Stimulated activated naive B cell treated with anti-CD40 and anti-IgM and Interleukin-4, amounts not matched to agents 10 μg/mL and 1 μg/mL and 100 μg/mL, for 72 hours (primary cell): ENCODE results near the gene ADK.
A peak's percentile ranks its signal among the peaks of the same experiment; 100 is the strongest.
"Not testable (repeated sequence)": the region's sequence is repeated elsewhere in the genome, so short reads cannot be mapped to it uniquely, and the experiment has no call there.

Experiments
- ATAC-seq, 2 donors: fragments of 150-1000 bp; cut with Tn5 transposase; replicated peaks; 2 replicates each; pipeline ENCODE4 v1.10.0; 2021; ENCODE audit warnings: moderate library complexity in 1 of 2
- DNase-seq: peaks from one replicate; pipeline ENCODE4 v3.0.0; 2021
- H3K27ac Mint-ChIP-seq: one replicate; pipeline ENCODE4 v1.8.0; 2022; ENCODE audit warnings: mild to moderate bottlenecking, mixed read lengths
- H3K27me3 Mint-ChIP-seq, 2 donors: one replicate each; pipeline ENCODE4 v1.8.0; 2022; ENCODE audit warnings: mixed read lengths in 2 of 2
- H3K36me3 Mint-ChIP-seq, 2 donors: one replicate each; pipeline ENCODE4 v1.8.0; 2022; ENCODE audit warnings: mixed read lengths in 2 of 2, mild to moderate bottlenecking in 1 of 2
- H3K4me1 Mint-ChIP-seq, 2 donors: one replicate each; pipeline ENCODE4 v1.8.0; 2022; ENCODE audit warnings: mixed read lengths in 2 of 2, mild to moderate bottlenecking in 1 of 2
- H3K4me3 Mint-ChIP-seq, 2 donors: one replicate each; pipeline ENCODE4 v1.8.0; 2022; ENCODE audit warnings: mild to moderate bottlenecking in 2 of 2, mixed read lengths in 2 of 2, moderate library complexity in 1 of 2
- H3K9me3 Mint-ChIP-seq, 2 donors: one replicate each; pipeline ENCODE4 v1.8.0; 2022; ENCODE audit warnings: mixed read lengths in 2 of 2, mild to moderate bottlenecking in 1 of 2

The ADK gene

GRCh38 chr10:74490551-74490950 lies 339.5 kb downstream of the ADK start:
- DNase-seq (no peak), ATAC-seq (no peak)
- no peaks in the 10 kb centered on the region for H3K27me3 Mint-ChIP-seq
- no peak overlapping the region for H3K4me3 Mint-ChIP-seq
- no peak overlapping the region for H3K27ac Mint-ChIP-seq
- peaks cover 0 to 4% of the 10 kb centered on the region in 2 donors for H3K9me3 Mint-ChIP-seq
- peaks cover 12 to 24% of the 10 kb centered on the region in 2 donors for H3K36me3 Mint-ChIP-seq
- H3K4me1 Mint-ChIP-seq, result peaks cover 0 to 2% of the 10 kb centered on the region in 2 donors

GRCh38 chr10:74491014-74491413 lies 340.0 kb downstream of the ADK start:
- H3K9me3 Mint-ChIP-seq, result peaks cover 0 to 7% of the 10 kb centered on the region in 2 donors
- H3K36me3 Mint-ChIP-seq, result peaks cover 16 to 24% of the 10 kb centered on the region in 2 donors
- H3K4me1 Mint-ChIP-seq, result peaks cover 0 to 2% of the 10 kb centered on the region in 2 donors
- no peaks in the 10 kb centered on the region for H3K27me3 Mint-ChIP-seq
- DNase-seq (no peak), ATAC-seq (no peak)
- H3K27ac Mint-ChIP-seq, result no peak overlapping the region
- H3K4me3 Mint-ChIP-seq, result no peak overlapping the region

- H3K9me3 Mint-ChIP-seq, result peaks cover 9 to 11% of the 10 kb centered on the region in 2 donors
Observed at GRCh38 chr10:74496276-74496675, 345.3 kb downstream of the ADK start.

GRCh38 chr10:74498664-74499063 lies 347.6 kb downstream of the ADK start:
- ATAC-seq, H3K27me3 Mint-ChIP-seq, H3K4me3 Mint-ChIP-seq, H3K27ac Mint-ChIP-seq, DNase-seq: not testable (repeated sequence)
- H3K4me1 Mint-ChIP-seq, result peaks cover 15 to 26% of the 10 kb centered on the region in 2 donors
- H3K36me3 Mint-ChIP-seq, result peaks cover 50 to 65% of the 10 kb centered on the region in 2 donors
- peaks cover 14 to 18% of the 10 kb centered on the region in 2 donors for H3K9me3 Mint-ChIP-seq

More at GRCh38 chr10:74496276-74496675, 345.3 kb downstream of the ADK start:
- DNase-seq, ATAC-seq, H3K27me3 Mint-ChIP-seq, H3K27ac Mint-ChIP-seq, H3K4me3 Mint-ChIP-seq: not testable (repeated sequence)
- Mint-ChIP-seq H3K4me1 (peaks cover 8 to 11% of the 10 kb centered on the region in 2 donors), H3K36me3 (peaks cover 43 to 56% of the 10 kb centered on the region in 2 donors)

- peak overlapping the region; percentile 77 for H3K27ac Mint-ChIP-seq
- no peaks in the 10 kb centered on the region for H3K27me3 Mint-ChIP-seq
- DNase-seq, result no peak
- peak in 1 of 2 donors; percentile 73 for ATAC-seq
- peaks cover 21 to 24% of the 10 kb centered on the region in 2 donors for H3K9me3 Mint-ChIP-seq
- peaks cover 56 to 72% of the 10 kb centered on the region in 2 donors for H3K36me3 Mint-ChIP-seq
- peaks cover 19 to 30% of the 10 kb centered on the region in 2 donors for H3K4me1 Mint-ChIP-seq
- no peak overlapping the region for H3K4me3 Mint-ChIP-seq
Observed at GRCh38 chr10:74500026-74500704, 349.1 kb downstream of the ADK start.

GRCh38 chr10:74500816-74501215 lies 349.8 kb downstream of the ADK start:
- ATAC-seq (no peak), DNase-seq (no peak)
- H3K9me3 Mint-ChIP-seq, result peaks cover 19 to 28% of the 10 kb centered on the region in 2 donors
- H3K4me3 Mint-ChIP-seq, result no peak overlapping the region
- no peak overlapping the region for H3K27ac Mint-ChIP-seq
- H3K4me1 Mint-ChIP-seq, result peaks cover 19 to 30% of the 10 kb centered on the region in 2 donors
- H3K36me3 Mint-ChIP-seq, result peaks cover 55 to 72% of the 10 kb centered on the region in 2 donors
- H3K27me3 Mint-ChIP-seq, result no peaks in the 10 kb centered on the region

- ATAC-seq, result no peak
- Mint-ChIP-seq H3K36me3 (peaks cover 48 to 70% of the 10 kb centered on the region in 2 donors), H3K4me3 (no peak overlapping the region)
Observed at GRCh38 chr10:74502963-74503608, 352.1 kb downstream of the ADK start.

GRCh38 chr10:74507951-74508350 lies 356.9 kb downstream of the ADK start:
- Mint-ChIP-seq H3K27ac (peak overlapping the region; percentile 52), H3K27me3 (no peaks in the 10 kb centered on the region), H3K4me1 (peaks cover 9 to 11% of the 10 kb centered on the region in 2 donors), H3K9me3 (peaks cover 33% of the 10 kb centered on the region in 2 donors), H3K36me3 (peaks cover 65 to 89% of the 10 kb centered on the region in 2 donors), H3K4me3 (no peak overlapping the region)
- DNase-seq, result no peak
- no peak for ATAC-seq

More at GRCh38 chr10:74502963-74503608, 352.1 kb downstream of the ADK start:
- no peak for DNase-seq
- Mint-ChIP-seq H3K9me3 (peaks cover 19 to 20% of the 10 kb centered on the region in 2 donors), H3K4me1 (peaks cover 21 to 30% of the 10 kb centered on the region in 2 donors), H3K27ac (no peak overlapping the region), H3K27me3 (no peaks in the 10 kb centered on the region)

GRCh38 chr10:74510594-74510993 lies 359.6 kb downstream of the ADK start:
- peaks cover 27 to 35% of the 10 kb centered on the region in 2 donors for H3K9me3 Mint-ChIP-seq
- H3K27ac Mint-ChIP-seq, result no peak overlapping the region
- H3K27me3 Mint-ChIP-seq, result no peaks in the 10 kb centered on the region
- peaks cover 67 to 88% of the 10 kb centered on the region in 2 donors for H3K36me3 Mint-ChIP-seq
- no peak for DNase-seq
- ATAC-seq, result no peak
- H3K4me1 Mint-ChIP-seq, result peaks cover 0 to 6% of the 10 kb centered on the region in 2 donors
- no peak overlapping the region for H3K4me3 Mint-ChIP-seq

- Mint-ChIP-seq H3K4me3 (no peak overlapping the region), H3K36me3 (peaks cover 70 to 88% of the 10 kb centered on the region in 2 donors), H3K27ac (no peak overlapping the region), H3K4me1 (peaks cover 0 to 6% of the 10 kb centered on the region in 2 donors), H3K9me3 (peaks cover 27 to 35% of the 10 kb centered on the region in 2 donors), H3K27me3 (no peaks in the 10 kb centered on the region)
- DNase-seq, result no peak
- ATAC-seq, result no peak
Observed at GRCh38 chr10:74511051-74511450, 360.0 kb downstream of the ADK start.

GRCh38 chr10:74514322-74514721 lies 363.3 kb downstream of the ADK start:
- Mint-ChIP-seq H3K4me1 (peaks cover 4 to 6% of the 10 kb centered on the region in 2 donors), H3K27ac (no peak overlapping the region), H3K9me3 (peaks cover 26 to 31% of the 10 kb centered on the region in 2 donors), H3K36me3 (peaks cover 66 to 76% of the 10 kb centered on the region in 2 donors), H3K4me3 (no peak overlapping the region), H3K27me3 (no peaks in the 10 kb centered on the region)
- no peak for ATAC-seq
- DNase-seq, result no peak

GRCh38 chr10:74518061-74518460 lies 367.0 kb downstream of the ADK start:
- ATAC-seq (no peak), DNase-seq (no peak)
- Mint-ChIP-seq H3K4me3 (no peak overlapping the region), H3K9me3 (peaks cover 13 to 17% of the 10 kb centered on the region in 2 donors), H3K27ac (no peak overlapping the region), H3K27me3 (no peaks in the 10 kb centered on the region), H3K36me3 (peaks cover 40 to 48% of the 10 kb centered on the region in 2 donors), H3K4me1 (peaks cover 7 to 18% of the 10 kb centered on the region in 2 donors)

- ATAC-seq, result no peak
Observed at GRCh38 chr10:74521526-74521925, 370.5 kb downstream of the ADK start.

GRCh38 chr10:74523199-74523598 lies 372.2 kb downstream of the ADK start:
- Mint-ChIP-seq H3K27ac (peak overlapping the region; percentile 65), H3K36me3 (peaks cover 26 to 33% of the 10 kb centered on the region in 2 donors), H3K4me3 (peak overlapping the region in 1 of 2 donors; percentile 28), H3K9me3 (no peaks in the 10 kb centered on the region), H3K4me1 (peaks cover 14 to 25% of the 10 kb centered on the region in 2 donors), H3K27me3 (no peaks in the 10 kb centered on the region)
- no peak for DNase-seq
- peak; percentile 54 to 79 for ATAC-seq

More at GRCh38 chr10:74521526-74521925, 370.5 kb downstream of the ADK start:
- no peaks in the 10 kb centered on the region for H3K9me3 Mint-ChIP-seq
- H3K4me1 Mint-ChIP-seq, result peaks cover 12 to 27% of the 10 kb centered on the region in 2 donors
- H3K4me3 Mint-ChIP-seq, result no peak overlapping the region
- peaks cover 21 to 28% of the 10 kb centered on the region in 2 donors for H3K36me3 Mint-ChIP-seq
- no peak for DNase-seq
- H3K27ac Mint-ChIP-seq, result no peak overlapping the region
- H3K27me3 Mint-ChIP-seq, result no peaks in the 10 kb centered on the region
